GM19043 (cell line): ENCODE measurements around the gene PRDM5.
A peak's percentile ranks its signal among the peaks of the same experiment; 100 is the strongest.

Source experiments
- ATAC-seq: cut with Tn5 transposase; IDR thresholded peaks from one replicate; pipeline ENCODE4 v1.9.1; 2021; ENCODE audit warnings: low read depth; ENCODE audit not compliant: unreplicated experiment

PRDM5 gene

GRCh38 chr4:120722655-120723054 is 199.9 kb downstream of the PRDM5 start:
- no peak for ATAC-seq

- no peak for ATAC-seq
Measured at GRCh38 chr4:120720354-120720934, 202.1 kb downstream of the PRDM5 start.

GRCh38 chr4:120718979-120719566 is 203.5 kb downstream of the PRDM5 start:
- peak; percentile 62 for ATAC-seq

GRCh38 chr4:120716346-120716745 is 206.2 kb downstream of the PRDM5 start:
- no peak for ATAC-seq

DNA sequence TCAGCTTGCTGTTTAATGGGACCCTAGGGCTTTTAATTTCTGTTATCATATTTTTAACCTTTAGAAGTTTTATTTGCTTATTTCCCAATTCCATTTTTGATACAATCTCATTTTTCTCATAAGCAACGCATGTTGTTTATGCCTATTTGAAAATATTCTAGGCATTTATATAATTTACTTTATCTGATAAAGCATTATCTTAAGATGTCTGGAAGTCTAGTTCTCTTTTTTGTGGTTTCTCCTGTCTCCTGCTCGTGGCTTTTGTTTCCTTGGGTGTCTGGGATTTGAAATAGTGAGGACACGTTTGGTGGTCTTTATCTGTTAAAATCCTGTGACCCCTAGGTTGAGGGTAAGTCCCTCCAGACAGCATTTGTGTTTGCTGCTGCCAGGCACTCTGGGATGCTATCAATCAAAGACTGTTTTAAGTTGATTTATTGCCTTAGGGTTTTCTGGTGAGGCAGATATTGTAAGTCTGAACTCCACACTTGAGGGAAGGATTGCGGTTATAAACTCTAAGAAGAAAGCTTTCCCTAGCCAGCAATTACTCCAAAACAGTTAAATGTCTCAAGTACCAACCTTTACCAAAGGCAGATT is 208.0 kb downstream of the PRDM5 start:
- no peak for ATAC-seq

DNA sequence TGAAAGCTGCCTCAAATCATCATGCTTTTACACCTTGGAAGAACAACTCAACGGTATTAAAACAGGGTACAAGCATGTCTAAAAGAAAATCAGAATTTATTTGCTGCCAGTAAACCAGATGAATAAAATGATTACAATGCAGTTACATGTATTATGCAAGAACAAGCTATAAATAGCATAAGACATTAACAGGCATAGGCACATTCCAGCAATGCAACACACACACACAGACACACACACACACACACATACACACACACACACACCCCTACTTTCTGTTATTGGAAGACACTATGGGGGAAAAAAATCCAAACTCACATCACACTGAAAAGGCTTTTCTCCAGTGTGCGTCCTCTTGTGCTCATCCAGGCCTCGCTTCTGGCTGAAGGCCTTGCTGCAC is 212.5 kb downstream of the PRDM5 start:
- no peak for ATAC-seq

DNA sequence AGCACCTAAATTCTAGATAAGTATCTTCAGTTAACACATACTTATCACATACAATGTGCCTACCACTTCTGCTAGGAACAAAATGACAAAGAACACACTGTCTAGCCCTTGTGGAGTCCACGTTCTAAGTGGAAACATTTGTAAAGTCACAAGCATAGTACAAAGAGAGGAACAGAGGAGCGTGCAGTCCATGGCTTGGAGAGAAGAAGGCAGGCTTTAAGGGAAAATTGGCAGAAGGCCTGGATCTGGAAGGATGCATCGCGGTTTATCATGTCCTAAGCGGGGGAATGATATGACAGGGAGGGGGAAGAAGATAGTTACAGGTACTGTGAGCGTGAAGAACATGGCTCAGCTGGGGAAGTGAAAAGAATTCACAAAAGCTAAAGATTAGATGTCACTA is 218.0 kb downstream of the PRDM5 start:
- no peak for ATAC-seq

DNA sequence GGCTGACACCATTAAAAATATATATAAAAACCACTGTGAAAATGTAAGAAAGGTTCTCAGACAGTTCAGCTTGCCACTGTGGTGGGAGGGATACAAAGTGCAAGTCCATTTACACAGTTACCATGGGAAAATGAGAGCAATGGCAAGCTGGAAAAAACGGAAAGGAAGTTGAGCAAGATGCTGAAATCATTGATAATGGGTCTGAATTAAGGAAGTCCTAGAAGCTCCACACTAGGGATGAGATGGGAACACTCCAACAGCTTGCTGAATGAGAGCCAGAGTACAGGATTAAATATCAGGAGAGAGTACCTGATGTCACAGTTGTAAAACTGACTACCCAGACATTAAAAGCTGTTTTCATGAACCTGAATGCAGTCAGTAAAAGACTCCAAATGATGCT is 218.6 kb downstream of the PRDM5 start:
- no peak for ATAC-seq

GRCh38 chr4:120699354-120699753 is 223.2 kb downstream of the PRDM5 start:
- no peak for ATAC-seq

GRCh38 chr4:120694973-120695372 is 227.6 kb downstream of the PRDM5 start:
- no peak for ATAC-seq

GRCh38 chr4:120693816-120694215 is 228.7 kb downstream of the PRDM5 start:
- no peak for ATAC-seq

- no peak for ATAC-seq
Measured at GRCh38 chr4:120692964-120693363, 229.6 kb downstream of the PRDM5 start.

- no peak for ATAC-seq
Measured at GRCh38 chr4:120691536-120691935, 231.0 kb downstream of the PRDM5 start.

DNA sequence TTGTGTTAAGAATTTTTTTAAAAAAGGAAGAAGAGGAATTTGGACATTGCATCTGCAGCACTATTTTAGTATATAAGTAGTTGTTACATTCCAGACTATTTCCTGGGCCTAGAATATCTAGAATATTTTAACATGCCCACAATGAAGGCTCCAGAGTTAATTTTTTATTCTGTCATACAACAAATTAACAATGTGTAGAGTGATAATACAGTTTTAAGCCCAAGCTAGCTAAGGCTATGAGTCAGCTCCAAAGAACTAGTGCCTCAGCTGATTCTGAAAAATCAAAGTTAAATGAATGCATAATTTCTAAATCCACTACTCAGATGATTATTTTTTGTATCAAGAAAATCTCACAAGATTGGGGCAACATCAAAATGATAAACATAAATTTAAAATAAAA is 231.4 kb downstream of the PRDM5 start:
- no peak for ATAC-seq

- no peak for ATAC-seq
Measured at GRCh38 chr4:120688791-120689190, 233.7 kb downstream of the PRDM5 start.

DNA sequence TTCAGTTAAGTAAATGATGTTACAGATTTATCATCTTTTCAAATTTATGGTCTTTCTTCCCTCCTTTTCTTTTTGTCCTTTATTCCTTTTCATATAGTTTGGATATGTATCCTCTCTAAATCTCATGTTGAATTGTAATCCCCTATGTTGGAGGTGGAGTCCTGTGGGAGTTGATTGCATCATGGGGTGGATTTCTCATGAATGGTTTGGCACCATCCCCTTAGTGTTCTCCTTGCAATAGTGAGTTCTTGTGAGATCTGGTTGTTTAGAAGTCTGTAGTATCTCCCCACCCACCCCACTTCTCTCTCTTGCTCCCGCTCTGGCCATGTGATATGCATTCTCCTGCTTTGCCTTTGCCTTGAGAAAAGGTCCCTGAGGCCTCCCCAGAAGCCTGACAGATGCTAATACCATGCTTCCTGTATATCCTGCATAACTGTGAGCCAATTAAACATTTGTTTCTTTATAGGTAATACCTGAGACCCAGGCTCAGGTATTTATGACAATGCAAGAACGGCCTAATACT is 236.7 kb downstream of the PRDM5 start:
- ATAC-seq, result no peak

- ATAC-seq, result no peak
Measured at GRCh38 chr4:120683897-120684540, 238.5 kb downstream of the PRDM5 start.

- no peak for ATAC-seq
Measured at GRCh38 chr4:120682981-120683380, 239.5 kb downstream of the PRDM5 start.

- ATAC-seq, result no peak
Measured at GRCh38 chr4:120680647-120681228, 241.8 kb downstream of the PRDM5 start.

DNA sequence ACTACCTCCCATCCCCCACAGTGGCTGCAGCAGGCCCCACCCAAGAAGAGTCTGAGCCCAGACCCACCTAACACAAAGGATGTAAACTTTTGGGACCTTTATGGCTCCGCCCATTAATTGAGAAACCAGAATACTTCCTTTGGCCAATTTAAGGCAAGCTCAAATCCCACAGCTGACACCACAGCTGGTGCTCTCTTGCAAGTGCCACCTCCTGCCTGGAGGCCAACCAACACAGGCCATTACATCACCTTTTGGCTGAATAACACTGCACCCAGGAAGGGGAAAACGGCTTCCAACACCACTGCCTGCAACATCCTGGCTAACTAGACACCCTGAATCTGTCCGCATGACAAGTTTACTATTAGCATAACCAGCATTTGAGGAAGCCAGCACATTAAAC is 248.8 kb downstream of the PRDM5 start:
- ATAC-seq, result no peak

DNA sequence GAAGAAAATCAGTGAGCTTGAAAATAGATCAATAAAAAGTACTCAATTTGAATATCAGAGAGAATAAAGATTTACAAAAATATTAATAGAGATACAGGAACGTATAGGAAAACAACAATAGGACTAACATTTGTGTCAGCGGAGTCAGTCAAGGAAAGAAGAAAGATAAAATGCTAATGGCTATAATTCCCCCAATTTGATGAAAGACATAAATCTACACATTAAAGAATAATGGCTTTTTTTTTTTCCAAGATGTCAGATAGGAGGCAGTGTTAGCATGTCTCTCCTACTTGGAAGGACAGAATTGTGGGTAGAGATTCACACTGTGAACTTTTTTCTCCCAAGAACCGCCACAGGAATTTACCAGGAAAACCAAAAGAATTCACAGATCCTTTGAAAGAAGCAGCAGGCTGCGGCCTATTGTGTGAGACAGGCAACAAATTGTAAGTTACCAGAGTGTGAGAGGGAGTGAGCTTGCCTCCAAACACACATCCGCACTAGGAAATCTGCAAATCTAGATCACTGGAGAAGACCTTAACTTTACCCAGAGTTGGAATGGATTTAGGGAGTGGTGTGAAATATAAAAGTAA is 249.9 kb downstream of the PRDM5 start:
- no peak for ATAC-seq
